ENCODE measurements around the gene ZNF230. TPM values are rescaled to one million over a fixed set of nuclear protein-coding genes. Genes with fewer than 3 reads are reported as not detected.
A peak's percentile ranks its signal among the peaks of the same experiment; 100 is the strongest.

The ZNF230 gene
- total RNA-seq, 1 donor from 2014 or later = 15.0 TPM

DNA sequence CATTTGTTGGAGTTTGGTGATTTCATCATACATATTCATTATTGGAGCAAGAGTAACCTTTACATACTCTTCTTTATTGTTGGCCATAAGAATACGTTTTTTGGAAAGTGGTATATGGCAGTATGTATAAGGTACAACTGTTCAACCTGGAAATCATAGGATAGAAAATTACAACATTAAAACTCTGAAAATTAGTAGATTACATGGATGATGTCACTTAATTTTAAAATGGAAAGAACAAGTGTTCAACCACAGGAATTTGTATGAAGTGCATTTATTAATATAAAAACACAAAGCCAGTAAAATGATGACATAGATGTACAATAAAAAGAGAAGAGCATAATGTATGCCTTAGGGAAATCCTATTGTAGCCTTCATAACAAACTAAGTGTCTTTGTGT is 26.0 kb upstream of the ZNF230 start:
- no peak overlapping the region for H3K27ac Mint-ChIP-seq
- TF ChIP-seq, protein P1, sequence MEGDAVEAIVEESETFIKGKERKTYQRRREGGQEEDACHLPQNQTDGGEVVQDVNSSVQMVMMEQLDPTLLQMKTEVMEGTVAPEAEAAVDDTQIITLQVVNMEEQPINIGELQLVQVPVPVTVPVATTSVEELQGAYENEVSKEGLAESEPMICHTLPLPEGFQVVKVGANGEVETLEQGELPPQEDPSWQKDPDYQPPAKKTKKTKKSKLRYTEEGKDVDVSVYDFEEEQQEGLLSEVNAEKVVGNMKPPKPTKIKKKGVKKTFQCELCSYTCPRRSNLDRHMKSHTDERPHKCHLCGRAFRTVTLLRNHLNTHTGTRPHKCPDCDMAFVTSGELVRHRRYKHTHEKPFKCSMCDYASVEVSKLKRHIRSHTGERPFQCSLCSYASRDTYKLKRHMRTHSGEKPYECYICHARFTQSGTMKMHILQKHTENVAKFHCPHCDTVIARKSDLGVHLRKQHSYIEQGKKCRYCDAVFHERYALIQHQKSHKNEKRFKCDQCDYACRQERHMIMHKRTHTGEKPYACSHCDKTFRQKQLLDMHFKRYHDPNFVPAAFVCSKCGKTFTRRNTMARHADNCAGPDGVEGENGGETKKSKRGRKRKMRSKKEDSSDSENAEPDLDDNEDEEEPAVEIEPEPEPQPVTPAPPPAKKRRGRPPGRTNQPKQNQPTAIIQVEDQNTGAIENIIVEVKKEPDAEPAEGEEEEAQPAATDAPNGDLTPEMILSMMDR (IDR thresholded peaks at IDR 0.05) = no peak
- intact Hi-C loops (cut with micrococcal nuclease) = no loop called here
- H3K27me3 Mint-ChIP-seq = no peaks in the 10 kb centered on the region
- peaks cover 40% of the 10 kb centered on the region for H3K9me3 Mint-ChIP-seq
- ATAC-seq (ENCODE audit: low read depth) (no peak), DNase-seq (no peak)
- ChIA-PET POLR2A (no interaction called here), CTCF (no interaction called here)
- peaks cover 7% of the 10 kb centered on the region for H3K36me3 Mint-ChIP-seq (ENCODE audit: low read depth)
- H3K4me3 Mint-ChIP-seq = no peak overlapping the region
- no peaks in the 10 kb centered on the region for H3K4me1 Mint-ChIP-seq

DNA sequence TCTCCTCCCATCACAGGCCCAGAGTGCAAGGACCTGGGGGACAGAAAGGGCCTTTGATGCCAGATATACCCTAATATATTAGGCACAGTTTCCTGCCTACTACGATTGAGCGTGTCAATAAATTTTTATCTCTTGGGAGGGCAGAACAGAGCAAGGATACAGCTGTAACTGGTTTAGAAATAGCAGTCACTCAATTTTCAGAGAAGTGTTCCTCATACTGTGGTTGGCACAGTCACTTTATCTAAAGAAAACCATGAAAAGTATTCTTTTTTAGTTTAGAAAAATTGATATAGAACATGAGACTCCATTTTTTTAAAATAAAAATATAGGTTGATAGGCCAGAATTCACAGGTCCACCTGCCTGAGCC is 19.2 kb upstream of the ZNF230 start:
- peak overlapping the region; percentile 95 for H3K4me3 Mint-ChIP-seq
- peaks cover 7% of the 10 kb centered on the region for H3K9me3 Mint-ChIP-seq
- ATAC-seq (ENCODE audit: low read depth) (peak; percentile 9), DNase-seq (no peak)
- peaks cover 4% of the 10 kb centered on the region for H3K36me3 Mint-ChIP-seq (ENCODE audit: low read depth)
- intact Hi-C loops (cut with micrococcal nuclease) = no loop called here
- no peak overlapping the region for H3K27ac Mint-ChIP-seq
- POLR2A ChIA-PET = no interaction called here
- CTCF ChIA-PET = no interaction called here
- TF ChIP-seq, protein P1 (IDR thresholded peaks at IDR 0.05) = no peak
- H3K27me3 Mint-ChIP-seq = no peaks in the 10 kb centered on the region
- peaks cover 10% of the 10 kb centered on the region for H3K4me1 Mint-ChIP-seq

DNA sequence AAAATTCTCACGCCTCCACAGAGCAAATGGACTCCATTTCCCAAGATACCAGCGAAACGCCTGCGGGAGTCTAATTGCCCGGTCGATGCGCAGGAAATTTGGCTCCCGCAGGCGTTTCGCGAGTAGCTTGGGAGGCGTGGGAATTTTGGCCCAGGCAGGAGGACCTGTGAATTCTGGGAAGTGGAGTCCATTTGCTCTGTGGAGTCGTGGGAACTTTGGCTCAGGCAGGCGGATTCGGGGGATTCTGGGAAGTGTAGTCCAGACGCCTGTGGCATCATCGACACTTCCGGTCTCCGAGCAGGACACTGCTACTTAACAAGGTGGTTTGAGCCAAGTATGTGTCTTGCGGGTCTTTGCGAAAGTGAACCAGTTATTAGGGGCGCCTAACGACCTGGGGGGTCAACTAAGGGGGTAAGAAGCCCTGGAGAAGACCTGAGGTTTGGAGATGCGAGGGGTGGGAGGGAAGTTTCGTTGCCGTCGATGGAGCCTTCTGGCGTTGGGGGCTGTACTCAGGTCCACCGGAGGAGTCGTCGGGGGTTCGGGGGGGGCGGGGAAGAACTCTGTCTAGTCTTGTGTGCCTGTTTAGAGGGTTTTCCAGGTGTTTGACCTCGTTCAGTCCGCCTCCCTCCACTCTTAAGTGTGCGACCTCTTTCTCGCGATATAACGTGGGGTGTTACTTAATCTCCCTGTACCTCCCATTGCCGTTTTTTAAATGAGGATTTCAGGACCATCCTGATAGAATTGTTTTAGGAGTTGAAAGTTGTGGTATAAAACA is 18.7 kb upstream of the ZNF230 start, which contains the start of gene ZNF155:
Gene ZNF155 (plus strand): TSS at position 277 of the 775 bp plus-strand sequence. CDS start 4,356 bp downstream, outside the sequence.
- Mint-ChIP-seq H3K27ac (peak within 1 kb of the TSS; percentile 86), H3K4me1 (peaks cover 10% of the 10 kb centered on the region), H3K4me3 (peak within 1 kb of the TSS; percentile 95), H3K9me3 (peaks cover 6% of the 10 kb centered on the region), H3K27me3 (no peaks in the 10 kb centered on the region), H3K36me3 (ENCODE audit: low read depth) (peaks cover 10% of the 10 kb centered on the region)
- ChIA-PET CTCF (no interaction called here), POLR2A (no interaction called here)
- TF ChIP-seq, protein P1 (IDR thresholded peaks at IDR 0.05) = no peak
- DNase-seq (peak; percentile 57), ATAC-seq (ENCODE audit: low read depth) (peak; percentile 91)
- intact Hi-C loops (cut with micrococcal nuclease) = loop anchor here (1.0 kb wide), 1 partner anchor 110 kb away; the partner anchor contains the start of gene ZNF224

DNA sequence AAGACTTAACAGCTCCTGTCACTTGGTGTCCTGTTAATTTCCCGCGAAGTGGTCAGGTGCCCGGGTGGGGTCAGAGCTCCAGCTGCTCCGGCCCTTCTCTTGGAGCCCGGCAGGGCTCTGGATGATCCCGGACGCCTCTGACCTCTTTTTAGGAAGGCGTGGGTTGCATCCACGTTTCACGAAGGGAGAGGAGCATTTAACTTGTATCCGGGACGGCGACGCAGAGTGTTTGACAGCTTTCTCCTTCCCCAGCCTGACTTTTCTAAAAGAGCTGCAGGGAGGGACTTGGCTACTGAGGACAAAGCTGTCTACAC is 18.1 kb upstream of the ZNF230 start:
- Mint-ChIP-seq H3K9me3 (peaks cover 4% of the 10 kb centered on the region), H3K27me3 (no peaks in the 10 kb centered on the region), H3K4me3 (peak overlapping the region; percentile 95), H3K4me1 (peaks cover 10% of the 10 kb centered on the region), H3K36me3 (ENCODE audit: low read depth) (peaks cover 15% of the 10 kb centered on the region), H3K27ac (peak overlapping the region; percentile 86)
- intact Hi-C loops (cut with micrococcal nuclease) = loop anchor here (1.0 kb wide), 1 partner anchor 110 kb away; the partner anchor contains the start of gene ZNF224
- ChIA-PET CTCF (no interaction called here), POLR2A (no interaction called here)
- DNase-seq = no peak
- ATAC-seq (ENCODE audit: low read depth) = no peak
- TF ChIP-seq, protein P1 (IDR thresholded peaks at IDR 0.05) = no peak

DNA sequence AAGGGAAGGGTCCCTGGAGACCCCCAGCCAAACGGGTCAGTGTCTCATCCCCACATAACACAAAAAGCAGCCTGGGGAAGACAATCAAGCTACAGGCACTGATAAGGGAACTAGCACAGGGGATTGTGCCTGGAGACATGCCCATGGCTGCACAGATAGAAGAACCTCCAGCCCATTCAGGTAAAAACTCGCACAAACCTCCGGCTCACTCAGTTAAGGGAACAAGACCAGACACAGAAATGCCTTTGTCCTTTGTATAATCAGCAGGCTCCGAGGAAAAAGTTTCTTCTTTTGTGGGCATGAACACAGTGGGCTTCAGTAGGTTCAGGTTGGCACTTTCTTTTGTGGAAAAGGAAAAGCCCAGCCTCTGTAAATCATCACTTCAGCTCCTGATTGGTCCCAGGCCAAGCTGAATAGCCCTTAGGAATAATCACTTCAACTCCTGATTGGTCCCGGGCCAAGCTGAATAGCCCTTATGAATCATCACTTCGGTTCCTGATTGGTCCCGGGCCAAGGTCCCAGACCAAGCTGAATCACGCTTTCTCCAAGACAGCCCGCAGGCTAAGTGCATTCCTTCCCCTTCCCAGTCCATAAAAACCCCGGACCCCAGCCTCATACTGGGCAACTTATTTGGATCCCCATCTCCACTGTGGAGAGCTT is 5.0 kb upstream of the ZNF230 start:
- Mint-ChIP-seq H3K27me3 (no peaks in the 10 kb centered on the region), H3K4me3 (no peak overlapping the region), H3K4me1 (peaks cover 9% of the 10 kb centered on the region), H3K9me3 (peaks cover 17% of the 10 kb centered on the region), H3K27ac (no peak overlapping the region), H3K36me3 (ENCODE audit: low read depth) (peaks cover 44% of the 10 kb centered on the region)
- ChIA-PET CTCF (no interaction called here), POLR2A (no interaction called here)
- intact Hi-C loops (cut with micrococcal nuclease) = no loop called here
- ATAC-seq (ENCODE audit: low read depth) (no peak), DNase-seq (no peak)
- TF ChIP-seq, protein P1 (IDR thresholded peaks at IDR 0.05) = no peak

Data from activated B cell treated with CpG ODN at 0.5 μM for 24 hours (primary cell).